Caco-2 (cell line): ENCODE data around the gene GPR25. TPM values are rescaled to one million over a fixed set of nuclear protein-coding genes. Genes with fewer than 3 reads are reported as not detected.

Source experiments
- BruUV-seq: library from RNA; stranded (reverse); fragments of 400-500 nt; replicated peaks from 2 replicates; lab custom pipeline; 2021; lab: Mats Ljungman, UMichigan
- CTCF ChIA-PET: fragments of 300-600 bp; sonication (Branson Sonifier 250); formaldehyde crosslinking; loops from one replicate; lab custom pipeline; 2022; ENCODE audit warnings: antibody characterized with exemption; lab: Charles Lee
- POLR2A ChIA-PET: fragments of 300-600 bp; sonication (Branson Sonifier 250); formaldehyde crosslinking; loops from one replicate; lab custom pipeline; 2022; ENCODE audit warnings: antibody characterized with exemption; lab: Charles Lee
- DNase-seq, 2 experiments: peaks; one replicate each; pipeline versions ENCODE4 v3.0.0 to v3.0.0-alpha.2; 2020 to 2022
- H3K27me3 ChIP-seq: replicated peaks from 2 replicates; pipeline ENCODE4 v1.6.0; 2011; ENCODE audit warnings: low read length; ENCODE audit not compliant: control insufficient read depth, insufficient read depth
- H3K36me3 ChIP-seq: 2 replicates; pipeline ENCODE4 v1.5.1; 2011; ENCODE audit warnings: low read length; ENCODE audit not compliant: control insufficient read depth, insufficient read depth
- H3K4me1 ChIP-seq: fragments of 250-450 bp; sonication (Bioruptor Pico); 2 replicates; pipeline ENCODE4 v1.5.1; 2020; ENCODE audit warnings: mild to moderate bottlenecking
- H3K4me3 ChIP-seq: 2 replicates; pipeline ENCODE4 v1.5.1; 2011; ENCODE audit warnings: low read depth, mild to moderate bottlenecking, control low read depth, low read length
- H3K9me3 ChIP-seq: fragments of 250-450 bp; sonication (Bioruptor Pico); 2 replicates; pipeline ENCODE4 v1.5.1; 2020; ENCODE audit warnings: mild to moderate bottlenecking, moderate library complexity
- H3K27ac Mint-ChIP-seq: one replicate; pipeline ENCODE4 v1.8.0; 2022; ENCODE audit warnings: mixed read lengths; ENCODE audit not compliant: unreplicated experiment
- H3K27me3 Mint-ChIP-seq: one replicate; pipeline ENCODE4 v1.8.0; 2022; ENCODE audit warnings: mixed read lengths; ENCODE audit not compliant: insufficient read depth, unreplicated experiment
- H3K36me3 Mint-ChIP-seq: one replicate; pipeline ENCODE4 v1.8.0; 2022; ENCODE audit warnings: mild to moderate bottlenecking, mixed read lengths; ENCODE audit not compliant: insufficient read depth, unreplicated experiment
- H3K4me1 Mint-ChIP-seq: one replicate; pipeline ENCODE4 v1.8.0; 2022; ENCODE audit warnings: low read depth, mixed read lengths; ENCODE audit not compliant: unreplicated experiment
- H3K4me3 Mint-ChIP-seq: one replicate; pipeline ENCODE4 v1.8.0; 2022; ENCODE audit warnings: mild to moderate bottlenecking, moderate library complexity, mixed read lengths; ENCODE audit not compliant: unreplicated experiment
- H3K9me3 Mint-ChIP-seq: one replicate; pipeline ENCODE4 v1.8.0; 2022; ENCODE audit warnings: mixed read lengths; ENCODE audit not compliant: unreplicated experiment
- CTCF ChIP-seq, 2 experiments: fragments of 200-600 bp in 1 of 2; IDR thresholded peaks; 1 replicate in 1 of 2; 2 replicates in 1 of 2; pipeline versions ENCODE4 v1.5.1 to v1.8.0; 2011 to 2022; ENCODE audit warnings: antibody characterized with exemption in 1 of 2, control low read depth in 1 of 2, inconsistent platforms in 1 of 2, low read depth in 1 of 2, low read length in 1 of 2, mild to moderate bottlenecking in 1 of 2, moderate library complexity in 1 of 2; ENCODE audit not compliant: insufficient read depth in 1 of 2, severe bottlenecking in 1 of 2, unreplicated experiment in 1 of 2
- intact Hi-C: fragments of 100-400 bp; cut with micrococcal nuclease; formaldehyde crosslinking; loops from one replicate; pipeline ENCODE4 v1.10.0; 2022; ENCODE audit not compliant: unreplicated experiment
- total RNA-seq: library from RNA; stranded (reverse); gene quantifications from 2 replicates; pipeline ENCODE4 v1.2.3, GENCODE V29; 2022

The GPR25 gene
- total RNA-seq, 1 experiment from 2014 or later, result not detected

GRCh38 chr1:200869753-200870391 lies 2.9 kb upstream of the GPR25 start:
- Mint-ChIP-seq H3K4me1 (no peaks in the 10 kb centered on the region), H3K27me3 (no peaks in the 10 kb centered on the region), H3K4me3 (no peak overlapping the region), H3K27ac (no peak overlapping the region), H3K9me3 (no peaks in the 10 kb centered on the region), H3K36me3 (peaks cover 7% of the 10 kb centered on the region)
- Histone ChIP-seq H3K9me3 (no peaks in the 10 kb centered on the region), H3K27me3 (no peaks in the 10 kb centered on the region), H3K4me3 (no peak overlapping the region), H3K4me1 (no peaks in the 10 kb centered on the region), H3K36me3 (no peaks in the 10 kb centered on the region)
- POLR2A ChIA-PET, result interaction anchor here (0.5 kb wide), 1 partner anchor 12 kb away, joined by 5 read pairs; no protein-coding TSS in a partner anchor
- no peak for DNase-seq
- no peak for TF ChIP-seq CTCF (IDR thresholded peaks at IDR 0.05; ENCODE audit: insufficient read depth in 1 of 2, low read depth in 1 of 2, low read length in 1 of 2, severe bottlenecking in 1 of 2, unreplicated experiment in 1 of 2)
- no TSS peak for BruUV-seq
- intact Hi-C loops, result no loop called here
- CTCF ChIA-PET, result no interaction called here

GRCh38 chr1:200873116-200873670 lies 412 bp downstream of the GPR25 start:
- Mint-ChIP-seq H3K4me3 (no peak overlapping the region), H3K9me3 (no peaks in the 10 kb centered on the region), H3K27ac (no peak overlapping the region), H3K27me3 (no peaks in the 10 kb centered on the region), H3K4me1 (no peaks in the 10 kb centered on the region), H3K36me3 (no peaks in the 10 kb centered on the region)
- TF ChIP-seq CTCF (IDR thresholded peaks at IDR 0.05; ENCODE audit: insufficient read depth in 1 of 2, low read depth in 1 of 2, low read length in 1 of 2, severe bottlenecking in 1 of 2, unreplicated experiment in 1 of 2), result no peak
- no TSS peak for BruUV-seq
- POLR2A ChIA-PET, result no interaction called here
- intact Hi-C loops, result no loop called here
- no peak for DNase-seq
- CTCF ChIA-PET, result no interaction called here
- Histone ChIP-seq H3K4me3 (no peak overlapping the region), H3K27me3 (no peaks in the 10 kb centered on the region), H3K4me1 (no peaks in the 10 kb centered on the region), H3K9me3 (no peaks in the 10 kb centered on the region), H3K36me3 (no peaks in the 10 kb centered on the region)

GRCh38 chr1:200873671-200874397 lies 1.1 kb downstream of the GPR25 start:
- H3K27ac Mint-ChIP-seq, result no peak overlapping the region
- no peak overlapping the region for H3K4me3 Mint-ChIP-seq
- no peaks in the 10 kb centered on the region for H3K4me1 Mint-ChIP-seq
- CTCF ChIA-PET, result interaction anchor here (0.6 kb wide), 1 partner anchor 293 kb away, joined by 3 read pairs; no protein-coding TSS in a partner anchor
- H3K27me3 Mint-ChIP-seq, result no peaks in the 10 kb centered on the region
- no peak for DNase-seq
- no peaks in the 10 kb centered on the region for H3K36me3 Mint-ChIP-seq
- Histone ChIP-seq H3K9me3 (no peaks in the 10 kb centered on the region), H3K4me1 (no peaks in the 10 kb centered on the region), H3K4me3 (no peak overlapping the region), H3K27me3 (no peaks in the 10 kb centered on the region), H3K36me3 (no peaks in the 10 kb centered on the region)
- H3K9me3 Mint-ChIP-seq, result no peaks in the 10 kb centered on the region
- no peak for TF ChIP-seq CTCF (IDR thresholded peaks at IDR 0.05; ENCODE audit: insufficient read depth in 1 of 2, low read depth in 1 of 2, low read length in 1 of 2, severe bottlenecking in 1 of 2, unreplicated experiment in 1 of 2)
- intact Hi-C loops, result no loop called here
- POLR2A ChIA-PET, result no interaction called here
- no TSS peak for BruUV-seq
